Activated CD8-positive, alpha-beta memory T cell treated with anti-CD3 and anti-CD28 coated beads for 48 hours (primary cell): ENCODE measurements around the gene HSFX4.
"Not testable (repeated sequence)": the region's sequence is repeated elsewhere in the genome, so short reads cannot be mapped to it uniquely, and the experiment has no call there.

ENCODE experiments used
- DNase-seq, 3 experiments: peaks; one replicate each; pipeline ENCODE4 v3.0.0-alpha.2; 2020; ENCODE audit warnings: low read depth in 2 of 3, low spot score in 2 of 3

Gene HSFX4, protein sequence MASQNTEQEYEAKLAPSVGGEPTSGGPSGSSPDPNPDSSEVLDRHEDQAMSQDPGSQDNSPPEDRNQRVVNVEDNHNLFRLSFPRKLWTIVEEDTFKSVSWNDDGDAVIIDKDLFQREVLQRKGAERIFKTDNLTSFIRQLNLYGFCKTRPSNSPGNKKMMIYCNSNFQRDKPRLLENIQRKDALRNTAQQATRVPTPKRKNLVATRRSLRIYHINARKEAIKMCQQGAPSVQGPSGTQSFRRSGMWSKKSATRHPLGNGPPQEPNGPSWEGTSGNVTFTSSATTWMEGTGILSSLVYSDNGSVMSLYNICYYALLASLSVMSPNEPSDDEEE

DNA sequence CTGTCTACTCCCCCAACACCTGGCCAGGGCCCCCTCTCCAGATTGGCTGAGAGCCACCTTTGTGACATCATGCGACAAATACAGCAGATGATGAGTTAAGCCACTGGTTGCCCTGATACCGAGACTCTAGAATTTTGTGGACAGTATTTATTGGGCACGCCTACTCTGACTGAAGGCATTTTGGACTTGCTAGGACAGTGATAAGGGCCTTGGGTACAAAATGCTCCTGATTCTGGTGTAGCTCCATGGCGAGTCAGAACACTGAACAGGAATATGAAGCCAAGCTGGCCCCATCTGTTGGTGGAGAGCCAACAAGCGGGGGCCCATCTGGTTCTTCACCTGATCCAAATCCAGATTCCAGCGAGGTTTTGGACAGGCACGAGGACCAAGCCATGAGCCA is at the start of gene HSFX4:
TSS of gene HSFX4 (plus strand) at position 174 of the 400 bp plus-strand sequence. CDS start at position 246, 72 bp downstream.
- not testable (repeated sequence) for DNase-seq

DNA sequence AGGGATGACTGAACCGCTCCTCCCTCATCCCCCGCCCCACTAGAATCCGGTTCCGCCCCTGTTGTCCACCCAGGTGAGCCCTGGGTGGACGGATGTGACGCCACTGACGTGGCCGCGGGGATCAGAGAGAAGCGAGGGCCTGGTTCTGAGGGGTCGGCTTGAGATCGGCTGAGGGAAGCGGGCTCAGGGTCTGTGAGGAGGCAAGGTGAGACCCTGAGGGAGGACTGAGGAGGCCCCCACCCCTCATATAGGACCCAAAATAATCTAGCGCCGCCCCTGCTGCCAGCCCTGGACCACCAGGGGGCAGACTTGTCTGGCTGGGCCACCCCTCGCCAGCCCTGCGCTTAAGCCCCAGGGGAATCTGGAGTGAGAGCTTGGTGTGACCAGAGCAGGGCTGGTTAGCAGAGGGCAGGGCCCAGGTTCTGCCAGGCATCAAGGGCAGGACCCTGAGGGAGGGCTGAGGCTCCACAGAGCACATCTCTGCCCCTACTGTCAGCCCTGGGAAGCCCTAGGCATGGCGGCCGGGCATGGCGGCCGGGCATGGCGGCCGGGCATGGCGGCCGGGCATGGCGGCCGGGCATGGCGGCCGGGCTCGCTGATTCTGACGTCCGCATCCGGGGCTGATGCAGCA is 48.2 kb upstream of the HSFX4 start, which contains the start of gene MAGEA8:
TSS of gene MAGEA8 (plus strand) at position 103 of the 631 bp plus-strand sequence. CDS start 3,090 bp downstream, outside the sequence.
- no peak for DNase-seq

DNA sequence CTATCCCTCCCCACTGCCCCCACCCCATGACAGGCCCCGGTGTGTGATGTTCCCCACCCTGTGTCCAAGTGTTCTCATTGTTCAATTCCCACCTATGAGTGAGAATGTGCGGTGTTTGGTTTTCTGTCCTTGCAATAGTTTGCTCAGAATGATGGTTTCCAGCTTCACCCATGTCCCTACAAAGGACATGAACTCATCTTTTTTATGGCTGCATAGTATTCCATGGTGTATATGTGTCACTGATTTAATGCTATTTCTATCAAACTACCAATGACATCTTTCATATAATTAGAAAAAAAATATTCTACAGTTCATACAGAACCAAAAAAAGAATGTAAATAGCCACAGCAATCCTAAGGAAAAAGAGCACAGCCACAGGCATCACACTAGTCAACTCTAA is 38.5 kb upstream of the HSFX4 start:
- not testable (repeated sequence) for DNase-seq

DNA sequence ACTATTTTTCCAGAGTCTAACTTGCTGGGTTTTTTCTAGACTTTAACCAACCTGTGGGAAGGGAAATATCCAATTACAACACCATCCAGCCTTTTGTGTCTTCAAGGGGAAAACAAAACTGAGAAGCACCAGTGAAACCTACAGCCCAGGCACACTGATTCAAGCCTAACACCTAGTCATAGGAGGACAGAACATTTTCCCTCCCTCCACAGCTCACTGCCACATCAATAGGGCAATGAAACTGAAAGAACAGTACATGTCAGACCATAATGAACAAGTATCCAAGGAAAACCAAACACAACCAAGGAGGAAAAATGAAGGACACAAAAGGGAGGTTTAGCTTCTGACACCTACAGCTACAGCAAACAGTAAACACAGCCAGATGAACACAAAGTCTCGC is 30.8 kb upstream of the HSFX4 start:
- DNase-seq, result no peak

DNA sequence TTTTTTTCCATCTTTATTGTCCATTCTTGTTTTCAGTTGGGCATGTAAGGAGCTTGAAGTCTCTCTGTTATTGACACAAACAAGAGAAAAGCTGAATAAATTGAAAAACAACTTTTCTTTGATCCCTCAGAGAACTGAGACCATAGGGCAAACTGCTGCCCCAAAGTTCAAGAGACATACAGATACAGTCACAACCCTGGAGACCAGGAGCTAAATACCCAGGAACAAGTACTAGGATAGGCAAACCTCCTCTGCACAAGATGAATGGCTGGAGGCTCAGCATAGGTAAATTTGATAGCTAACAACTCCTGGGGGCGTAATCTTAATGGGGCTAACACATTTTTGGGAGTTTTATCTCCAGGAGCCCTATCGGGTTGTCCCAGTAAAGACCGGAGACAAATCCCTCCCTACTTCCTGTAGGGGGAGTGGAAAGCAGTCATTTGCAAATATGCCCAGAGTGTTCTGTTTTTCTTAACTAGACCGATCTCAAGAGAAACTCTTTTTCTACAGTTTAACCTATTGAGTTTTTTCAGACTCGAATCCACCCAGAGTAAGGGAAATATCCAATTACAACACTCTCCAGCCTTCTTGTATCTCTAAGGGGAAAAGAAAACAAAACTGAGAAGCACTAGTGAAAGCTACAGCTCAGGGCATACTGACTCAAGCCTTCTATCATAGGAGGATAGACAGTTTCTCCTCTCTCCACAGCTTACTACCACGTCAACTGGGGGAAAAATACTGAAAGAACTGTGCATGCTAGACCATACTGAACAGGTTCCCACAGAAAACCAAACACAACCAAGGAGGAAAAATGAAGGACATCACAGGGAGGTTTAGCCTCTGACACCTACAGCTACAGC is 25.3 kb upstream of the HSFX4 start:
- DNase-seq, result no peak

DNA sequence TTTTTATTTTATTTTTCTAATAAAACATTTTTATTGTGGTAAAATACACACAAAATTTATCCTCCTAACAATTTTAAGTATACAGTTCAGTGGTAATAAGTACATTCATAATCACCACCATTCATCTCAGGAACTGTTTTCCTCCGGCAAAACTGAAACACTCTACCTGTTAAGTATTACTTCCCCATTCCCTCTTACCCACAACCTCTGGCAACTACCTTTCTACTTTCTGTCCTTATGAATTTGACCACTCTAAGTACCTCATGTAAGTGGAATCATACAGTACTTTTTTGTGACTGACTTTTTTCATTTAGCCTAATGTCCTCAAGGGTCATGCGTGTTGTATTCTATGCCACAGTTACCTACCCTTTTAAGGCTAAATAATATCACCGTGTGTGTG is 21.1 kb upstream of the HSFX4 start:
- DNase-seq, result no peak

DNA sequence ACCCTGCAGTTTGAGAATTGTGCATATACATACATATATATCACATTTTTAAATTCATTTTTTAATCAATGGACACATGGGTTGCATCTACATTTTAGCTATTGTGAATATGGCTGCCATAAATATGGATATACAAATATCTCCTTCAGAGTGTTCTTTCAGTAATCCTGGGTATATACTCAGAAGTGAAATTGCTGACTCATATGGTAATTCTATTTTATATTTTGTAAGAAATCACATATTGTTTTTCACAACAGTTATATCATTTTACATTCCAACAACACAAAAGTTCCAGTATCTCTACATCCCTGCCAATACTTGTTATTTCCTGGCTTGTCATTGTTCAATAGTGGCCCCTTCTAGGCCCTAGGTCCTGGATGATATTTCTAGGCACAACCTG is 20.6 kb upstream of the HSFX4 start:
- DNase-seq, result no peak

DNA sequence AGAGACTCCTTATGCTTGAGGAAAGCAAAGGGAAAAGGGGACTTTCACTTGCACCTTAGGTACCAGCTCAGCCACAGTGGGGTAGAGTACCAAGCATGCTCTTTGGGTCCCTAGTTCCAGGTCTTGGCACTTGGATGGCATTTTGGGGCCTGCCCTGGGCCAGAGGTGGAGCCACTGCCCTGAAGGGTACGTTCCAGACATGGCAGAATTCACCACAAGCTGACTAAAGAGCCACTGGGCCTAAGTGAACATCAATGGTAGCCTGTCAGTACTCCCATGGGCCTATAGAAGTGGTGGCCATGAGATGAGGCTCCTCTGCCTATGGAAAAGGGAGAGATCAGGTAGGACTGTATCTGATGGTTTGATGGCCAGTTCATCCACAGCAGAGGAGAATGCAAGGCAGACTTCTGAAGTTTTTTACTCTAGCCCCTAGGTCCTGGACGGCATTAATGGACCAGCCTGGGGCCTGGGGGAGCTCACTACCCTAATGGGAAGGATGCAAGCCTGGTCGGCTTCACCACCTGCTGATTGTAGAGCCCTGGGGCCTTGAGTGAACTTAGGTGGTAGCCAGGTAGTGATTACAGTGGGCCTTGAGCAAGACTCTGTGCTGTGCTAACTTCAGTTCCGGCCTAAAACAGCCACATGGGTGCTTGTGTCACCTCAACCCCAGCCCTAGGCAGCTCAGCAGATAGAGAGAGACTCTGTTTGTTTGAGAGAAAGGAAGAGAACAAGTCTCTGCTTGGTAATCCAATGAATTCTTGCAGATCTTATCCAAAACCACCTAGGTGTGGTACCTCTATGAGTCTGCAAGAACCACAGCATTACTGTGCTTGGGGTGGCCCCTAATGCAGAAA is 19.8 kb upstream of the HSFX4 start:
- DNase-seq, result no peak

DNA sequence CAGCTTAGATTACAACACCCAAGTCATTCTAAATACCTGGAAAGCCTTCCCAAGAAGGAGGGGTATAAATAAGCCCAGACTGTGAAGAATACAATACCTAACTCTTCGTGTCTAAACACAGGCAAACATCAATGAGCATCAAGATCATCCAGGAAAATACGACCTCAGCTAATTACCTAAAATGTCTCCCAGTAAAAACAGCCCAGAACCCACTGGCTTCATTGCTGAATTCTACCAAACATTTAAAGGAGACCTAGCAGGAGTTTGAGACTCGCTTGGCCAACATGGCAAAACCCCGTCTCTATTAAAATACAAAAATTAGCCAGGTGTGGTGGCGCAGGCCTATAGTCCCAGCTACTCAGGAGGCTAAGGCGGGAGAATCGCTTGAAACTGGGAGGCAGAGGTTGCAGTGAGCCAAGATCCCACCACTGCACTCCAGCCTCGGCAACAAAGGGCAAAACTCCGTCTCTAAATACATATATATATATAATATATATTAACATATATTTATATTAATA is 19.1 kb upstream of the HSFX4 start:
- DNase-seq, result no peak

DNA sequence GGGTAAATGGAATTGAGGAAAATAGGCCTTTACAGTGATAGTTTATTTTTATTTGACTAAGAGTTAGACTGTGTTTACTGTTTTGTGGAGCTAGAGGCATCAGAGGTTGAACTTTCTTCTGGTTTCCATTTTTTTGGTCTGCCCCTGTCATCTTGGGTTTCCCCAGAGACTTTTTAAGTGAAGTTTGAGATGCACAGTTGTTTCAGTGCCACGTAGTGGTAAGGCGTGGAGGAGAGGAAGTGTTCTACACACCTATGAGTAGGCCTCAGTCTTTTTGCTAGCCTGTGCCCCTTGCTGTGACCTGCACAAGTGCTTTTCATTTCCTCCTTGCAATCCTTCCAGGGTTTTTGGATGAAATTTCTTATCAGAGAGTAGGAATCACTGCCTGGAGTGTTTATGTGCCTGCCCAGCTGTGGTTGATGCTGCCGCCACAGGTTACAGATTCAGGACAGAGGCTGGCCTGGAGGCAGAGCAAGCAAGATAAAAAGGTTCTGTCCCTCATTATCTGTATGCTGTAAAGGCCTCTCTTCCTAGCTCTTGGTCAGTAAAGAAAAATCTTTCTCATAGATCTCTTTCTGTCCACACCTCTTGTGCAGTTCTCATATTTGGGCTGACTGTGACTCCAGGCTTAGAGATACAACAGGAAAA is 12.5 kb upstream of the HSFX4 start:
- DNase-seq, result no peak

DNA sequence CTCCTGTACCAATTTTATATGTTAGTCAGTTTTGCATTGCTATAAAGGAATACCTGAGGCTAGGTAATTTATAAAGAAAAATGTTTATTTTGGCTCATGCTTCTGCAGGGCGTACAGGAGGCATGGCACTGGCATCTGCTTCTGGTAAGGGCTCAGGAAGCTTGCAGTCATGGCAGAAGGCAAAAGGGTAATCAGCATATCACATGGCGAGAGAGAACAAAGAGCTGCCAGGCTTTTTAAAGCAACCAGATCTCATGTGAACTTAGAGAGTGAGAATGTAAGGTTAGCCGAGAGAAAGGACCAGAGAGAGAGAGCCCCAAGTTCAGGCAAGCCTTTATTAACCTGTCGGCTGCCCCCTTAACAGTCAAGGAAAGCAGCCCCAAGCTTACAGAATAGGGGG is 5.5 kb upstream of the HSFX4 start:
- not testable (repeated sequence) for DNase-seq

DNA sequence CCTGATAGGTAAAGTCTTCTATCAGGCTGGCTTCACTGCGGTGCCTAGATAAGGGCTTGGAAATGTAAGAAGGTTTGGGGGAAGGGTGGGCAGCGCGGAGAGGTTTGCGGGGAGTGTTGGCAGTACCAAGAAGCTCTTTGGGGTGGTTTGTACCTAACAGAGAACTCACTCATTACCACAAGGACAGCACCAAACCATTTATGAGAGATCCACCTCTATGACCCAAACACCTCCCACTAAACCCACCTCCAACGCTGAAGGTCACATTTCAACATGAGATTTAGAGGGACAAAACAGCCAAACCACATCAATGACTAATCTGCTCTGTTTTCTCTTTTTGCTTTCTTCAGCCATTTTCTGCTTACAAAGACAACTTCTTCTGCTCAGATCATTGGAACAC is 4.9 kb upstream of the HSFX4 start:
- not testable (repeated sequence) for DNase-seq

DNA sequence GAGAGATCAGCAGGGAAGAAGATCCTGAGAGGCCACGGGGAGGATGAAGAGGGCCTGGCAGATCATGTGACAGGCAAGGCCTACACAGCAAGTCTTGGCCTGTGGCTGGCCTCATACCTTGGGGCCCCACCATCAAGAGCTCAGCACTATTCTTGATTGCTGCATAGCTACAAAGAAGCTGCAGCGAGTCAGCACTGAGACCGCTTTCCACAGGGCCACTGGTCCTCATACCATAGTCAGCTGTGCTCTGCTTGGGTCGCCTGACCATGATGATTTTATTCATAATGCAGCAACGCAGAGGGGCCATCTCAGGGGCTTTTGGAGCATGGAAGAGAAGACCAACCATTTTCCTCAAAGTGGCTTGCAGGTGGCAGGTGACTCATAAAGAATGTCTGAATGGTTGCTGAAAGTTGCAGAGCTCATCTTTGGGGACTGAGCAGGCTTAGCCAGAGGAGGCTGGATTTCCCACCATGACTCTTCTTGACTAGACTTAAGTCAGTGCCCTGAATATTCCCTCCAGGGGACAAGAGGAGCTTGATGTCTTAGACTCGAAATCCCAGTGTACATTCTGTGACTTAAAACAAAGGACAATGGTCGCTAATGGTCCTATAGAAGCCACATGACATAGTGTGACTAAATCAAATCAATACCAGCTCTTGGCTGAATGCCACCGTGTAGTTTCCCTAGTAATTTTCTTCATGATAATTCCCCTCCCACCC is 2.0 kb upstream of the HSFX4 start:
- DNase-seq, result not testable (repeated sequence)

DNA sequence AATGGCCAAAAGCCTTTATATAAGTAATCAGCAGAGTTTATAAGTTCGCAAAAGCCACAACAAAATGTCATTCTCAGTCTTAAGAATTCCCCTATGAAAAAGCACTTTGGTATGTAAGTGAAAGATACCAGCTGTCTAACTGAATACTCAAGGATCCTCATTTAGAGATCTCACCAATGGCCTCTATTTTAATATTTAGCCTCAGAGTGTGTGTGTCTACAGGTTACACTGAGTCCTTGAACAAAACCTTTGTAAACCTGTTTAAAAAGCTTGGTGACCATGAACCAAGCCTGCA is 1.5 kb upstream of the HSFX4 start:
- DNase-seq, result not testable (repeated sequence)

DNA sequence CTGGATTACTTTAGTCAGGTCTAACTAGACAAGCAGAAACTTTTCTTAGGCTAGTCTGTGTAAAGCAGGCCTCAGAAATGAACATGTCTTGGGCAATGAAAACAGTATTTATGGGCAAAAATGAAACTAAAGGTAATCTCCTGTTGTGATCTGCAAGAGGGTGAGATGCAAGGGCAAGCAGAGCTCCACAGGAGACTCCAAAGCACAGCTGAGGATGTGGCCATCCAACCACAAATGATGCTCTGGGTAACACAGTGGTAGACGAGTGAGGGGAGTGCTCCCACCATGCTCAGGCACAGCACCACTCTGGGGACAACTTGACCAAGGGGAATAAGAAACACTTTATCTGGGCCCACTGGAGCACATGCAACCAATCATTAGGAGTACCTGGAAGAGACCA is 738 bp upstream of the HSFX4 start:
- not testable (repeated sequence) for DNase-seq

DNA sequence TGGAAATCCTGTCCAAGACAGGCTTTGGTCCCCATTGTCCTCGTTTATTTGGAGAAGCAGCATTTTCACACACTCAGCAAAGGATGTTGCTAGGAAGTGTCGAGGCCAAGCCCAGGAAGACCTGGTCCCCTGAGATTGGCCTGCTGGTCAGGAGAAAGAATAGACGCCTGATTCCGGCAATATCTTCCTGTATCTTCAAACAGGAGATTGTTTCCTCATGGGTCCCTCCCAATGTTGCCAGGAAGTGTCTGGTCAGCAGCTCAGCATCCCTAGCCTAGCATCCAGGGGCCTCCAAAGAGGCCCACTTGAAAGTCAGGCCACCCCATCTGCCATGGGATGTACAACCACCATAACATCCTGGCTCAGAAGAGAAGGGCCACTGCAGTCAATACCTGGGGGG is 2.0 kb downstream of the HSFX4 start:
- DNase-seq, result not testable (repeated sequence)

DNA sequence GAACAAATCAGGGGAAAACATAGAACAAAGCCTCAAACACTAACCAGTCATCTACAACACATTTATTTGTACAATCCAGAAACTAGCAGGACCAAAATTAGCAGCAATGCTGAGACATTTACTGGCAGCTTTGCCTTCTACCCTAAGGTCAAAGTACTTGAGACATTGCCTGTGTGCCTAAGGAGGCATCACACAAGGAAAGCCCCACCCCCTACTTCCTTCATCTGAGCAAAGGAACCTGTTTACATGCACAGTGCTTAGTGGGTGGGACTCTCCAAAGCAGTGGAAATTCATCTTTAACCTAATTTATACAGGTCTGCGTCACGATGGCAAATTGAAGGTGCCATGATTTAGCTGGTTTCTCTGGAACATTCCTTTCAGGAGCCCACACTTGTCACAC is 2.8 kb downstream of the HSFX4 start:
- not testable (repeated sequence) for DNase-seq

DNA sequence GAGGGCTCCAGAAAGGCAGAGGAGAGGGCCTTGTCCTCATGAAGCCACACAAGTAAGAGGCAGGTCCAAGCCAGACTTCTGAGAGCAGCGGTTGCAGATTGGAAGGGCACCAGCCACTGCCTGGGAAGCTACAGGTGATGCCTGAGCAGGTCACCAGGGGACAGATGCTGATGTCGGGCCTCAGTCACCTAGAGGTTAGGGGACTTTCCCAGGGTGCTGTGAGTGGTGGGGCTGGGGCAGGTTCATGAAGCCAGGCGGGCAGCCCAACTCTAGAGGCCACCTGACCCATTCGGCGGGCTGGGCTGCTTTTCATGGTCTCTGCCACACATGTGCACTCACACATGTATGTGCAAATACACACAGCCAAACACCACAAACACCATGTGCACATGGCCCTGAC is 3.6 kb downstream of the HSFX4 start:
- DNase-seq, result not testable (repeated sequence)

DNA sequence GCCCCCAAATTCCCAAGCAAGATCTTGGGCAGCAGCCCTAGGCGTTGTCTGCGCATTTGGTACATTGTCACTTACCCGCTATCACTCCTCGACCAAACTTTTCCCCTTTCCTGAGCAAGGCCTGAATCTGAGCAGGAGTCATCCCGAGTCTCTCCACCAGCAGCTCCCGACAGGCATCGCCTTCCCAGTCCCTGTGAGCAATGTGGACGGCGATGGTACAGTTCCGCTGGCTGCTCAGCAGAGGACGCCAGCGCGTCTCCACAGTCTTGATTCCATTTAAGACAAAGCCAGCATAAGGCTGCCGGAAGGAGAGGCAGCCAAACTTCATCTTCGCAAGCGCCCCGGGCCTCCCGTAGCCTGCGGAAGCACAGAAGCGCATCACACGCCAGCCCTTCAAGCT is 4.2 kb downstream of the HSFX4 start:
- not testable (repeated sequence) for DNase-seq

DNA sequence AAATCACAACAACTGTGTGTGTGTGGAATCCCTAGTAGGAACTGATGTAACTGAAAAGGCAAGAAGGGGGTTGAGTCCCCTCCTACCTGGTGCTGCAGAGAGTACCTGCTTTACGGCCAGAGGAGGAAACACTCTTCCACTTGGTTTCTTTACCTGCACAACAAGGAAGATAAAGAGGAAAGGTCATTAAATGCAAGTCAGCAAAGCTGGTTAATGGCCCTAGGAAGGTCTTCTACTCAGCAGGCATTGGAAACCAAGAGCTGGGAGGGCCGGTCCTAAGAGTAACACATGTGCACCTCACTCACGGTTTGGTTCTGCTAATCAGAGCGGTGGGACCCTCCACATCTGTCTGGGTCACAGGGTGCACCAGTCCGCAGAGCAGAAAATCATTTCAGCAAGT is 8.0 kb downstream of the HSFX4 start:
- DNase-seq, result not testable (repeated sequence)
